H1 (cell line): Measurements from ENCODE around the gene TMPRSS4.

Source experiments
- EZH2 ChIP-seq: fragments of 200-600 bp; sonication (generic); IDR thresholded peaks from 2 replicates; pipeline ENCODE4 v1.7.1; 2012; ENCODE audit warnings: low read depth, mild to moderate bottlenecking, moderate library complexity, low read length, inconsistent platforms; ENCODE audit not compliant: severe bottlenecking
- RNF2 ChIP-seq: fragments of 200-900, 300-1000 bp; sonication (generic); IDR thresholded peaks from 2 replicates; pipeline ENCODE4 v1.7.1; 2016; ENCODE audit warnings: borderline replicate concordance, low read depth, mild to moderate bottlenecking, antibody characterized with exemption, low read length; ENCODE audit not compliant: poor library complexity, severe bottlenecking; ENCODE audit errors: missing control alignments
- TAF7 ChIP-seq: optimal IDR thresholded peaks from 2 replicates; pipeline ENCODE3; 2011; ENCODE audit warnings: low read depth, mild to moderate bottlenecking, inconsistent platforms, low read length, moderate library complexity, borderline replicate concordance
- ZNF274 ChIP-seq: IDR thresholded peaks from 2 replicates; pipeline ENCODE4 v1.7.0; 2012; ENCODE audit warnings: low read length, borderline replicate concordance; ENCODE audit errors: extremely low read depth
- TF ChIP-seq, protein P1 (sequence below), 3 experiments: IDR thresholded peaks; 1 replicate in 2 of 3; 2 replicates in 1 of 3; pipeline versions ENCODE4 v1.5.1 to v1.6.1; 2011; ENCODE audit warnings: low read length in 3 of 3, mild to moderate bottlenecking in 3 of 3, inconsistent platforms in 2 of 3, low read depth in 1 of 3, moderate library complexity in 1 of 3; ENCODE audit not compliant: insufficient read depth in 1 of 3; ENCODE audit errors: control extremely low read depth in 1 of 3

DNA sequence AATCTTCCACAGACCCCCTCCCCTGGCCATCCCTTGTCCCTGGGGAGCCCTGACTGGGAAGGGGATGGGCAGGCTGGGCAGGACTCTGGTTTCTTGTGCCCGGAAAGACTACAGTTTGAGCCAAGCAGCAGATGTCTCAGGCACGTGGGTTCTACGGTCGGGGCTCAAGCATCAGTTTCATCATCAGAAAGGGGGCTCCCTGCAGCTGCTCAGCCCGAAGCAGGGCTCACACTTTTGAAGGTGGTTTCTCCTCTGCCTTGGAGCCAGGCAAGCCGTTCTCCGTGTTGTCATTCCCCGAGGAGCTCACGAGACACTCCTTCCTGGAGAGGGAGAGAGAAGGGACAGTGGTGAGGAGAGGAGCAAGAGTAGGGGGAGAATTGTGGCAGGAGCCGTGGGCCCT lies 59.9 kb downstream of the TMPRSS4 start:
- no peak for TF ChIP-seq TAF7
- TF ChIP-seq, protein P1, sequence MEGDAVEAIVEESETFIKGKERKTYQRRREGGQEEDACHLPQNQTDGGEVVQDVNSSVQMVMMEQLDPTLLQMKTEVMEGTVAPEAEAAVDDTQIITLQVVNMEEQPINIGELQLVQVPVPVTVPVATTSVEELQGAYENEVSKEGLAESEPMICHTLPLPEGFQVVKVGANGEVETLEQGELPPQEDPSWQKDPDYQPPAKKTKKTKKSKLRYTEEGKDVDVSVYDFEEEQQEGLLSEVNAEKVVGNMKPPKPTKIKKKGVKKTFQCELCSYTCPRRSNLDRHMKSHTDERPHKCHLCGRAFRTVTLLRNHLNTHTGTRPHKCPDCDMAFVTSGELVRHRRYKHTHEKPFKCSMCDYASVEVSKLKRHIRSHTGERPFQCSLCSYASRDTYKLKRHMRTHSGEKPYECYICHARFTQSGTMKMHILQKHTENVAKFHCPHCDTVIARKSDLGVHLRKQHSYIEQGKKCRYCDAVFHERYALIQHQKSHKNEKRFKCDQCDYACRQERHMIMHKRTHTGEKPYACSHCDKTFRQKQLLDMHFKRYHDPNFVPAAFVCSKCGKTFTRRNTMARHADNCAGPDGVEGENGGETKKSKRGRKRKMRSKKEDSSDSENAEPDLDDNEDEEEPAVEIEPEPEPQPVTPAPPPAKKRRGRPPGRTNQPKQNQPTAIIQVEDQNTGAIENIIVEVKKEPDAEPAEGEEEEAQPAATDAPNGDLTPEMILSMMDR (IDR thresholded peaks at IDR 0.05; ENCODE audit: control extremely low read depth in 1 of 3, insufficient read depth in 1 of 3, low read depth in 1 of 3, low read length in 3 of 3), result no peak
- no peak for TF ChIP-seq EZH2
- no peak for TF ChIP-seq ZNF274
- TF ChIP-seq RNF2, result no peak
